A549 (cell line): Measurements from ENCODE around the gene PKN3.

ENCODE experiments used
- CBX2 ChIP-seq: fragments of 200-600 bp; sonication (generic); IDR thresholded peaks from 2 replicates; pipeline ENCODE4 v1.6.1; 2016; ENCODE audit warnings: low read depth, mild to moderate bottlenecking, borderline replicate concordance
- CTCF ChIP-seq: fragments of >200 bp; sonication (Bioruptor Twin); formaldehyde crosslinking; IDR thresholded peaks from 3 replicates; pipeline ENCODE4 v1.5.1; 2016
- ELK1 ChIP-seq: fragments of 150-350 bp; IDR thresholded peaks from 2 replicates; pipeline ENCODE4 v1.6.1; 2014; ENCODE audit warnings: low read depth, mild to moderate bottlenecking, low read length
- EP300 ChIP-seq, 2 experiments: fragments of >200 bp; sonication (Bioruptor Twin); formaldehyde crosslinking; IDR thresholded peaks; 2 replicates in 1 of 2; 3 replicates in 1 of 2; pipeline ENCODE4 v1.6.1; 2016 to 2017
- HDAC2 ChIP-seq: fragments of 200-600 bp; sonication (generic); IDR thresholded peaks from 2 replicates; pipeline ENCODE4 v1.6.1; 2016
- HOXB13 ChIP-seq: fragments of 250-450 bp; sonication (Bioruptor Pico); IDR thresholded peaks from 2 replicates; pipeline ENCODE4 v1.5.0; 2020; ENCODE audit warnings: low read depth, mild to moderate bottlenecking, moderate library complexity
- KDM1A ChIP-seq: fragments of 200-600 bp; sonication (generic); IDR thresholded peaks from 2 replicates; pipeline ENCODE4 v1.6.1; 2016; ENCODE audit warnings: low read depth, mild to moderate bottlenecking
- MYC ChIP-seq: IDR thresholded peaks from 2 replicates; pipeline ENCODE4 v1.6.1; 2012; ENCODE audit warnings: mild to moderate bottlenecking, inconsistent platforms, low read length, improper control_type of control experiment, borderline replicate concordance
- NFE2L2 ChIP-seq: fragments of 150-350 bp; conservative IDR thresholded peaks from 2 replicates; pipeline ENCODE4 v1.6.1; 2014; ENCODE audit warnings: low read length
- RCOR1 ChIP-seq: fragments of 150-350 bp; IDR thresholded peaks from 2 replicates; pipeline ENCODE4 v1.6.1; 2014; ENCODE audit warnings: antibody characterized with exemption, low read length, low read depth
- REST ChIP-seq: fragments of 200-600 bp; sonication (generic); IDR thresholded peaks from 2 replicates; pipeline ENCODE4 v1.6.1; 2016; ENCODE audit warnings: antibody characterized with exemption, mild to moderate bottlenecking, moderate library complexity
- RFX5 ChIP-seq: fragments of 450-650 bp; IDR thresholded peaks from 2 replicates; pipeline ENCODE4 v1.7.1; 2014; ENCODE audit warnings: antibody characterized with exemption, mild to moderate bottlenecking, moderate library complexity
- SMC3 ChIP-seq: fragments of >200 bp; sonication (Bioruptor Twin); formaldehyde crosslinking; IDR thresholded peaks from 3 replicates; pipeline ENCODE4 v1.6.1; 2018; ENCODE audit warnings: inconsistent platforms
- USF2 ChIP-seq: fragments of 450-650 bp; IDR thresholded peaks from 2 replicates; pipeline ENCODE4 v1.6.1; 2014; ENCODE audit warnings: antibody characterized with exemption

- TF ChIP-seq CTCF (no peak), CBX2 (no peak), KDM1A (no peak), NFE2L2 (no peak), RCOR1 (no peak), USF2 (no peak), SMC3 (no peak), RFX5 (no peak), EP300 (IDR thresholded peaks at IDR 0.05) (no peak), REST (no peak), HDAC2 (no peak), HOXB13 (CRISPR knock-in tag) (no peak), MYC (no peak), ELK1 (no peak)
These were observed 48.8 kb downstream of the PKN3 start for GRCh38 chr9:128750926-128751595.
